Endothelial cell (in vitro differentiated cells): ENCODE results near the gene GABBR1. TPM values are rescaled to one million over a fixed set of nuclear protein-coding genes. Genes with fewer than 3 reads are reported as not detected.
A peak's percentile ranks its signal among the peaks of the same experiment; 100 is the strongest.

Source experiments
- DNase-seq: peaks from one replicate; pipeline ENCODE4 v3.0.0; 2021; ENCODE audit warnings: low spot score
- H3K27ac Mint-ChIP-seq: one replicate; pipeline ENCODE4 v1.8.0; 2021; ENCODE audit warnings: mixed read lengths, inconsistent platforms; ENCODE audit not compliant: unreplicated experiment
- H3K27me3 Mint-ChIP-seq: one replicate; pipeline ENCODE4 v1.8.0; 2021; ENCODE audit warnings: mild to moderate bottlenecking, moderate library complexity, mixed read lengths, inconsistent platforms; ENCODE audit not compliant: unreplicated experiment
- H3K36me3 Mint-ChIP-seq: one replicate; pipeline ENCODE4 v1.8.0; 2021; ENCODE audit warnings: mild to moderate bottlenecking, low read depth, mixed read lengths, inconsistent platforms; ENCODE audit not compliant: unreplicated experiment
- H3K4me1 Mint-ChIP-seq: one replicate; pipeline ENCODE4 v1.8.0; 2021; ENCODE audit warnings: mild to moderate bottlenecking, mixed read lengths, inconsistent platforms; ENCODE audit not compliant: unreplicated experiment
- H3K4me3 Mint-ChIP-seq: one replicate; pipeline ENCODE4 v1.8.0; 2021; ENCODE audit warnings: mild to moderate bottlenecking, mixed read lengths, inconsistent platforms; ENCODE audit not compliant: unreplicated experiment
- H3K9me3 Mint-ChIP-seq: one replicate; pipeline ENCODE4 v1.8.0; 2021; ENCODE audit warnings: mixed read lengths, inconsistent platforms; ENCODE audit not compliant: unreplicated experiment
- total RNA-seq: library from RNA; stranded (reverse); fragmentation: NEBNext Ultra II Directional; extraction: Animal tissue kit (Norgen Biotek cat#: 25700); gene quantifications from one replicate; pipeline ENCODE4 v1.2.1, GENCODE V29; 2021; ENCODE audit not compliant: unreplicated experiment
- TF ChIP-seq, protein P1 (sequence below): fragments of 200-600 bp; sonication (generic); IDR thresholded peaks from one replicate; pipeline ENCODE4 v1.5.0; 2021; ENCODE audit warnings: antibody characterized with exemption; ENCODE audit not compliant: unreplicated experiment

GABBR1 gene
- total RNA-seq, 1 donor from 2014 or later = 164 TPM

DNA sequence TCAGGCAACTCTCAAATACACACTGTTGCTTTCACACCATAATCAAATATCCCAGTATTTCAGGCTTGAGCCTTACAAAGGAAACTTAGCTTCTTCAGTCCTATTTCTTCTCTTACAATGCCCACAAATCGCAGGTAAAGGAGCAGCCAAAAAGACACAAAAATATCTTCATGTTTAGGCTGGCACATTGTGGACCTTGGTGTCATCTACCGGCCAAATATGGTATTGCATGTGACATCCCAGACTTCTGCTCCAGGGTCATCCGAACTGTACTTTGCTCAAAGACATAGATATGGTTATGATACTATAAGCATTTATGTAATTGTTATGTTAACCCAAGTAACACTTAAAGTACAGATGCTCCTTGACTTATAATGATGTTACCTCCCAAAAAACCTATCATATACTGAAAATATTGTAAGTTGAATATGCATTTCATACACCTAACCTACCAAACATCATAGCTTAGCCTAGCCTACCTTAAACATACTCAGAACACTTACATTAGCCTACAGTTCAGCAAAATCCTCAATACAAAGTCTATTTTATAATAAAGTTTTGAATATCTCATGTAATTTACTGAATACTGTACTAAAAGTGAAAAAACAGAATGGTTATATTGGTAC lies 43.4 kb downstream of the GABBR1 start:
- peak; percentile 68 for DNase-seq
- no peaks in the 10 kb centered on the region for H3K36me3 Mint-ChIP-seq
- peaks cover 3% of the 10 kb centered on the region for H3K27me3 Mint-ChIP-seq
- no peak overlapping the region for H3K27ac Mint-ChIP-seq
- peaks cover 18% of the 10 kb centered on the region for H3K4me1 Mint-ChIP-seq
- no peak overlapping the region for H3K4me3 Mint-ChIP-seq
- TF ChIP-seq, protein P1, sequence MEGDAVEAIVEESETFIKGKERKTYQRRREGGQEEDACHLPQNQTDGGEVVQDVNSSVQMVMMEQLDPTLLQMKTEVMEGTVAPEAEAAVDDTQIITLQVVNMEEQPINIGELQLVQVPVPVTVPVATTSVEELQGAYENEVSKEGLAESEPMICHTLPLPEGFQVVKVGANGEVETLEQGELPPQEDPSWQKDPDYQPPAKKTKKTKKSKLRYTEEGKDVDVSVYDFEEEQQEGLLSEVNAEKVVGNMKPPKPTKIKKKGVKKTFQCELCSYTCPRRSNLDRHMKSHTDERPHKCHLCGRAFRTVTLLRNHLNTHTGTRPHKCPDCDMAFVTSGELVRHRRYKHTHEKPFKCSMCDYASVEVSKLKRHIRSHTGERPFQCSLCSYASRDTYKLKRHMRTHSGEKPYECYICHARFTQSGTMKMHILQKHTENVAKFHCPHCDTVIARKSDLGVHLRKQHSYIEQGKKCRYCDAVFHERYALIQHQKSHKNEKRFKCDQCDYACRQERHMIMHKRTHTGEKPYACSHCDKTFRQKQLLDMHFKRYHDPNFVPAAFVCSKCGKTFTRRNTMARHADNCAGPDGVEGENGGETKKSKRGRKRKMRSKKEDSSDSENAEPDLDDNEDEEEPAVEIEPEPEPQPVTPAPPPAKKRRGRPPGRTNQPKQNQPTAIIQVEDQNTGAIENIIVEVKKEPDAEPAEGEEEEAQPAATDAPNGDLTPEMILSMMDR = peak; percentile 97
- no peaks in the 10 kb centered on the region for H3K9me3 Mint-ChIP-seq

DNA sequence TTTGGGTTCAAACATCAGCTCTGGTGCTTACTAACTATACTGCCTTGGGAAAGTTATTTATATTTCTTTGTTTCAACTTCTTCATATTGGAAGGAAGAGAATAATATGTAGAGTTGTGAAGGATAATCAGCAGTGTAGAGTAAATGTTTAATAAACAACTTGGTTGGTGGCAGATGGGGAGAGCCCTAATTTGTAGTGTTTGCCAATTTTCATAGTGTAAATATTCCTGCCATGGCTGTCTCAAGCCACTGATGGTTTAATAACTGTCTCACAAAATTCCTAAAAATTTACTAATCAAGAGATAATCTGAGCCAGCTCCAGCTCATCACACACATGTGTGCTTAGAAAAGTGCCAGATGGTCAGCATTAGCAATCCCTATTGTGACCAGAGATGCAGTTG lies 48.2 kb downstream of the GABBR1 start, which contains the start of gene OR2H2:
TSS of gene OR2H2 (plus strand) at position 301 of the 400 bp plus-strand sequence. CDS start 2,824 bp downstream, outside the sequence.
- TF ChIP-seq, protein P1 = no peak
- no peaks in the 10 kb centered on the region for H3K4me1 Mint-ChIP-seq
- no peaks in the 10 kb centered on the region for H3K9me3 Mint-ChIP-seq
- no peaks in the 10 kb centered on the region for H3K36me3 Mint-ChIP-seq
- DNase-seq = no peak
- no peak within 1 kb of the TSS for H3K27ac Mint-ChIP-seq
- H3K4me3 Mint-ChIP-seq = no peak within 1 kb of the TSS
- peaks cover 3% of the 10 kb centered on the region for H3K27me3 Mint-ChIP-seq

DNA sequence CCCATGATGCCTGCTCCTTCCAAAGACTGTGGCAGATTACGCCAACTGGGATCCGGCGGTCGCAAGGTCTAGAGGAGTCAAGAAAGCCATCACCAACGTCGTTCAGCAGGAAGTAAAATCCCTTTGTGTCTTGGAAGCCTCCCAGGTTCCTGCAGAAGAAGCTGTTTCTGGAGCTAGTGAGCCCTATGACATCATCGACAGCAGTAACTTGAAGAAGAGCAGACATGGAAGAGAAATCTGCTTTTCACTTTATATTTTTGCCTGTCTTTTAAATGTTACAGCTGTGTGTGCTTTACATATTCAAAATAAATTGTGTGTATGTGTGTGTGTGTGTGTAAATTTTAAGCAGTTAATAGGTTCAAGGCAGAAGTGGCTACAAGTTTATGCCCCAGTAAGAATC lies 55.4 kb downstream of the GABBR1 start:
- H3K4me3 Mint-ChIP-seq = no peak overlapping the region
- H3K9me3 Mint-ChIP-seq = no peaks in the 10 kb centered on the region
- no peak overlapping the region for H3K27ac Mint-ChIP-seq
- TF ChIP-seq, protein P1 = no peak
- no peak for DNase-seq
- H3K4me1 Mint-ChIP-seq = peaks cover 18% of the 10 kb centered on the region
- H3K27me3 Mint-ChIP-seq = no peaks in the 10 kb centered on the region
- no peaks in the 10 kb centered on the region for H3K36me3 Mint-ChIP-seq

DNA sequence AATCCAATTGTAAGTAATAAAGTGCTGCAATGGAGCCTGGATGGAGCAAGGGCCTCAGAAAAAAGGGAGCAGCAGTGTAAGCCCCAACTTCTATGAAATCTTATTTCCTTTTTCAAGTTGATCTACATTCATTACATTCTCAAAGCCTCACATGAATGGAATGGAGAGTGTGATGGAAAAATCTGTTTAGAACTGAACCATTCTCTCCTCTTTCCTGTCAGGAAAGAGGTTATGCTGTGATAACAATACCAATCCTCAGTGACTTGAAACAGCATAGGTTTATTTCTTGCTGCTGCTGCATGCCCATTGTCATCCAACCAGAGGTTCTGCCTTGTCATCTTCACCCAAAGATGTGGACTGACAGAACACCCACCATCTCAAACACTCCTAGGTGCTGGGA lies 56.9 kb downstream of the GABBR1 start:
- Mint-ChIP-seq H3K27me3 (no peaks in the 10 kb centered on the region), H3K9me3 (no peaks in the 10 kb centered on the region)
- TF ChIP-seq, protein P1 = no peak

DNA sequence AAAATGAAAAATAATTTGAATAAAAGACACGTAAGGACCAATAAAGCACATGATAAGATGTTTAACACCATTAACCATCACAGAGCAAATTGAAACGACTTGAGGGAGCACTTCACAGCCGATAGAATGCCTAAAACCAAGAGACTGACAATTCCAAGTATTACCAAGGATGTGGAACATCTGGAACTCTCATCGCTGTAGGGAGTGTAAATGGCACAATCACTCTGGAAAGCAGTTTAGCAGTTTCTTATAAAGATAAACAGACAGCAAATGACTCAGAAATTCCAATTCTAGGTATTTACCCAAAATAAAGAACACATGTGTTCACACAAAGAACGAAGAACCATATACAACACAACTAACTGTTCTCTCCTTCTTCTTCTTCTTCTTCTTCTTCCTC lies 65.0 kb downstream of the GABBR1 start:
- Mint-ChIP-seq H3K27ac (no peak overlapping the region), H3K36me3 (no peaks in the 10 kb centered on the region), H3K27me3 (peaks cover 1% of the 10 kb centered on the region), H3K4me1 (no peaks in the 10 kb centered on the region), H3K9me3 (no peaks in the 10 kb centered on the region), H3K4me3 (no peak overlapping the region)
- TF ChIP-seq, protein P1 = no peak
- no peak for DNase-seq

More for the DNA sequence above, 56.9 kb downstream of the GABBR1 start:
- DNase-seq = no peak
- Mint-ChIP-seq H3K4me1 (peaks cover 18% of the 10 kb centered on the region), H3K4me3 (no peak overlapping the region), H3K36me3 (no peaks in the 10 kb centered on the region), H3K27ac (peak overlapping the region; percentile 5)
